Osteocyte (in vitro differentiated cells): Measurements from ENCODE around the gene TENT5D. TPM values are rescaled to one million over a fixed set of nuclear protein-coding genes. Genes with fewer than 3 reads are reported as not detected.

Experiments
- DNase-seq: peaks from one replicate; pipeline ENCODE4 v3.0.0; 2021; ENCODE audit warnings: mixed read lengths; ENCODE audit not compliant: unreplicated experiment; ENCODE audit errors: extremely low spot score
- H3K27ac Mint-ChIP-seq: one replicate; pipeline ENCODE4 v1.8.0; 2021; ENCODE audit warnings: mild to moderate bottlenecking, mixed read lengths; ENCODE audit not compliant: unreplicated experiment
- H3K27me3 Mint-ChIP-seq: one replicate; pipeline ENCODE4 v1.8.0; 2021; ENCODE audit warnings: mixed read lengths; ENCODE audit not compliant: unreplicated experiment
- H3K36me3 Mint-ChIP-seq: one replicate; pipeline ENCODE4 v1.8.0; 2021; ENCODE audit warnings: mixed read lengths; ENCODE audit not compliant: unreplicated experiment
- H3K4me1 Mint-ChIP-seq: one replicate; pipeline ENCODE4 v1.8.0; 2021; ENCODE audit warnings: mixed read lengths; ENCODE audit not compliant: unreplicated experiment
- H3K4me3 Mint-ChIP-seq: one replicate; pipeline ENCODE4 v1.8.0; 2021; ENCODE audit warnings: mild to moderate bottlenecking, moderate library complexity, mixed read lengths; ENCODE audit not compliant: unreplicated experiment
- H3K9me3 Mint-ChIP-seq: one replicate; pipeline ENCODE4 v1.8.0; 2021; ENCODE audit warnings: mixed read lengths; ENCODE audit not compliant: unreplicated experiment
- total RNA-seq: library from RNA; stranded (reverse); gene quantifications from 2 replicates; pipeline ENCODE4 v1.2.1, GENCODE V29; 2021
- TF ChIP-seq, protein P1 (sequence below): fragments of 200-600 bp; sonication (generic); IDR thresholded peaks from 2 replicates; pipeline ENCODE4 v1.5.0; 2021; ENCODE audit warnings: antibody characterized with exemption, mild to moderate bottlenecking, moderate library complexity

TENT5D gene
- total RNA-seq, 1 donor from 2014 or later: not detected

DNA sequence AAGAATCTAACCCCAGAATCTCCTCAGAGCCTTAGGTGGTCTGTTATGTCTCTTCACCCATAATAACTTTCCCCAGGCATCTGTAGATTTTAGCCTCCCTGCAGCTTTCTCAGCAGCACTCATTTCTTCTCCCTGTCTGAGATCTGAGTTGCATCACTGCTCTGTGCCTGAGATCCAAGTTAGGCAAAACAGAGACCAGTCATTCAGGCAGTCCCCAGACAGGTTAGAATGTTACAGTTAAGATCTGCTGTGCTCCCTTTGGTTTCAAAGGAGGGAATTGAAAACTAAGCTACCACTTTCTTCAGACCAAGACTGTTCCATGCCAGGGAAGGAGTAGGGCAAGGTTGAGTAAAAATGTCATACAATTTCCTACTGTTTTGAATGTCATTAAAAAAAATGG is 65.3 kb downstream of the TENT5D start:
- Mint-ChIP-seq H3K27me3 (no peaks in the 10 kb centered on the region), H3K27ac (no peak overlapping the region), H3K9me3 (peaks cover 38% of the 10 kb centered on the region), H3K4me1 (no peaks in the 10 kb centered on the region), H3K4me3 (no peak overlapping the region), H3K36me3 (no peaks in the 10 kb centered on the region)
- no peak for DNase-seq
- TF ChIP-seq, protein P1, sequence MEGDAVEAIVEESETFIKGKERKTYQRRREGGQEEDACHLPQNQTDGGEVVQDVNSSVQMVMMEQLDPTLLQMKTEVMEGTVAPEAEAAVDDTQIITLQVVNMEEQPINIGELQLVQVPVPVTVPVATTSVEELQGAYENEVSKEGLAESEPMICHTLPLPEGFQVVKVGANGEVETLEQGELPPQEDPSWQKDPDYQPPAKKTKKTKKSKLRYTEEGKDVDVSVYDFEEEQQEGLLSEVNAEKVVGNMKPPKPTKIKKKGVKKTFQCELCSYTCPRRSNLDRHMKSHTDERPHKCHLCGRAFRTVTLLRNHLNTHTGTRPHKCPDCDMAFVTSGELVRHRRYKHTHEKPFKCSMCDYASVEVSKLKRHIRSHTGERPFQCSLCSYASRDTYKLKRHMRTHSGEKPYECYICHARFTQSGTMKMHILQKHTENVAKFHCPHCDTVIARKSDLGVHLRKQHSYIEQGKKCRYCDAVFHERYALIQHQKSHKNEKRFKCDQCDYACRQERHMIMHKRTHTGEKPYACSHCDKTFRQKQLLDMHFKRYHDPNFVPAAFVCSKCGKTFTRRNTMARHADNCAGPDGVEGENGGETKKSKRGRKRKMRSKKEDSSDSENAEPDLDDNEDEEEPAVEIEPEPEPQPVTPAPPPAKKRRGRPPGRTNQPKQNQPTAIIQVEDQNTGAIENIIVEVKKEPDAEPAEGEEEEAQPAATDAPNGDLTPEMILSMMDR: no peak

DNA sequence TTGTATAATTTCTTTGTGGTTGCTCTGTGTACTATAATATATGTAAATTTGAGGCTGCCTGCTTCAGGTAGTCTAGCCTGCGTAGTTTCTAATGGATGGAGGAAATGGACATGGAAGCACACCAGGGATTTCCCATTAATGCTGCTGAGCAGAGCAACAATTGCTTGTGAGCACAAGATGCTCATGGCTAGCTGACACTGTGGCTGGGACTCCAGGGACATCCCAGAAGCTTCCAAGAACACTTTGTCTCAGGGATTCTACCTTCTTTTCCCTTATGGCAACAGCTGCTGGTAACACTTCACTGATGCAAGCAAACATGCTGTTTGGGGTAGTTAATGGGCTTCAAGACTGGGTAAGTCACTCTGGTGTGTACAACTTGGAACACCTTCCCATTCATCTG is 66.1 kb downstream of the TENT5D start:
- H3K27ac Mint-ChIP-seq: no peak overlapping the region
- H3K9me3 Mint-ChIP-seq: peaks cover 39% of the 10 kb centered on the region
- no peak for DNase-seq
- H3K36me3 Mint-ChIP-seq: no peaks in the 10 kb centered on the region
- H3K27me3 Mint-ChIP-seq: no peaks in the 10 kb centered on the region
- no peaks in the 10 kb centered on the region for H3K4me1 Mint-ChIP-seq
- TF ChIP-seq, protein P1: no peak
- no peak overlapping the region for H3K4me3 Mint-ChIP-seq

DNA sequence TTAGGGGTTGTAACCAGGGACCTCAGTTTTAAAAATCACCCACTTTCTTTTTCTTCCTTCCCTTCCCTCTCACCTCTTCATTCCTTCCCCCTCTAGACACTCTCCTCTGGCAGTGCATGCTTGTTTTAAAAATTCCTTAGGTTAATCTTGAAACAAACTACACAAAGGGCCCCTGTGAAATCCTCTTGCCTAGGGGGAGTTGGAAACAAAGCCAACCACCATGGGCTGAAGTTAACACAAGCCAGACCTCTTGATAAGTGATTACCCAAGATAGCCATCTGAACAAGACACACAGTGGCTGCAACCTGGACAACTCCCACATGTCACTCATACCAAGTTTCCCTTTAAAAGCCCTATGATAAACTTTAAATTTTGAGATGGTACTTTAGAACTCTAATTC is 68.9 kb downstream of the TENT5D start:
- Mint-ChIP-seq H3K27me3 (no peaks in the 10 kb centered on the region), H3K4me1 (no peaks in the 10 kb centered on the region), H3K9me3 (peaks cover 35% of the 10 kb centered on the region), H3K4me3 (no peak overlapping the region), H3K27ac (no peak overlapping the region), H3K36me3 (no peaks in the 10 kb centered on the region)
- TF ChIP-seq, protein P1: no peak
- no peak for DNase-seq
